HG03520 (cell line): ENCODE results near the gene RNASE13.
A peak's percentile ranks its signal among the peaks of the same experiment; 100 is the strongest.
"Not testable (repeated sequence)": the region's sequence is repeated elsewhere in the genome, so short reads cannot be mapped to it uniquely, and the experiment has no call there.

ENCODE experiments used
- ATAC-seq: cut with Tn5 transposase; IDR thresholded peaks from one replicate; pipeline ENCODE4 v1.9.1; 2021; ENCODE audit warnings: mild to moderate bottlenecking, moderate library complexity; ENCODE audit not compliant: unreplicated experiment

RNASE13 gene

GRCh38 chr14:20996521-20996920 lies 38.1 kb downstream of the RNASE13 start:
- no peak for ATAC-seq

GRCh38 chr14:20989787-20990600 lies 44.6 kb downstream of the RNASE13 start, which contains the start of gene METTL17:
Gene METTL17 (plus strand): TSS chr14:20989980. CDS start chr14:20990003, 23 bp downstream.
- peak; percentile 93 for ATAC-seq

GRCh38 chr14:20989471-20989786 lies 45.2 kb downstream of the RNASE13 start:
- ATAC-seq = no peak

- no peak for ATAC-seq
Measured at GRCh38 chr14:20988717-20989470, 45.7 kb downstream of the RNASE13 start.

GRCh38 chr14:20986811-20987210 lies 47.8 kb downstream of the RNASE13 start:
- no peak for ATAC-seq

- not testable (repeated sequence) for ATAC-seq
Measured at GRCh38 chr14:20985650-20986049, 49.0 kb downstream of the RNASE13 start.
